GM21529 (cell line): ENCODE measurements around the gene FAM171A1.

ENCODE experiments used
- ATAC-seq: cut with Tn5 transposase; IDR thresholded peaks from one replicate; pipeline ENCODE4 v1.9.1; 2021; ENCODE audit not compliant: unreplicated experiment

The FAM171A1 gene

DNA sequence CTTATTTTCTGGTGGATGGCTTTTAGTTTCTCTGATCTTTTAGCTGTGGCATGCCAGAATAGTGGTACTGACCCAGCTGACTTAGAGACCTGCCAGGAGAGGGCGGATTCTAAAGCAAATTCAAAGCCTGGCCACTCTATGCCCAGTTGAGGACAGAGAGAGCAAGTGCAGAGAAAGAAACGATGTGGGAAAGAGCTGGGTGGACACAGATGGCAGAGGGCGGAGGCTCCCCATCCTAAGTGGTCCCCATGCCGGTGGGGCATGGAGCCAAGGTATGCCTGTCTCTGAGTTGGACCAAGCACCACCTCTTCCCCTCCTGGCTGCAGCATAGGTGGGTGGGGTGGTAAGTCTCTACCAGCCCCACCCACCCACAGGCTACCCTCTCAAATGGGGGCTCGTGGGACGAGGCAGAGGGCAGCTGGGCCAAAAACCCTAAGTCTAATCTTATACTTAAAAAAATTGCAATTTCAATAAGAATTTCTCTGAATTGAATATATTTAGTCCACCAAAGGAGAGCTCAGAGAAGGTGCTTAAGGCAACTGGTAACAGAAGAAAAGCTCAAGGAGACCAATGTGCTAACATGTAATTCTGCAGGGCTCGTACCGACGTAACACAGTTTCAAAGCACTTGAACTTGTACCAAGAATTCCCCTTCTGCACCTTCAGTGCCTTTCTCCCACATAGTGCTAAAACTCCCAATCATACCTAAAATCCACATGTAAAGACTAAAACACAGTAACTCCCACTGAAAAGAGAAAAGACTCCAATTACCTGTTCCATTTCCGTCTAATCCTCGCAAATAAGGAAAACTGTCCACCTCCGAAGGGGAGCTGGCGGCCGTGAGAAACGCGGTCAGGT lies 116.9 kb downstream of the FAM171A1 start:
- no peak for ATAC-seq

GRCh38 chr10:15252396-15252795 lies 118.7 kb downstream of the FAM171A1 start:
- no peak for ATAC-seq

DNA sequence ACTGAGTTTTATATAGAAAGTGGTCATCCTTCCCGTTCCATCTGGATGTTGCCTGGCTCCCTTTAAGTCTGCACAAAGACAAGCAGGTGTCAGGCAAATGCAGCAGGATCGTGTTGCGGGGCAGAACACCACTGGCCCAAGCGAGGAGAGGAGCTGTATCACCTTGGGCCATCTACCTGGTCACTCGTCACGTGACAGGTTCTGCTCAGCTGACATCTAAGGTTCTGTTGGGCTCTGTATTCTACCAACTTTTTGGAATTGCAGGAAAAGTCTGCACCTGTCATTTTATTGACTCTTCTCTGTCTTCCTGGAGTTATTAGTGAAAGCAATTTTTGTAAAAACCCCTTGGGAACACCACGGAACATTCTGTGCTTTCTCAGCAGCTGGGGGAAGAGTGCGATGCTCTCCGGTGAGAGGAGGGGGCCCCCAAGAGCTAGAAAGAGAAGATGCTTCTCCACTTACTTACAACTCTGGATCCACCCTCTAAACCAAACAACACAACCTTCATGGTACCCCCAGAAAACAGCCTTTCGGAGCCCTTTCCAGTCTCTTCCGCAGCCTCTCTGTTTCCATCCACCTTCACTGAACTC lies 119.2 kb downstream of the FAM171A1 start:
- ATAC-seq, result no peak

- no peak for ATAC-seq
These were observed 125.6 kb downstream of the FAM171A1 start for GRCh38 chr10:15245530-15245929.

DNA sequence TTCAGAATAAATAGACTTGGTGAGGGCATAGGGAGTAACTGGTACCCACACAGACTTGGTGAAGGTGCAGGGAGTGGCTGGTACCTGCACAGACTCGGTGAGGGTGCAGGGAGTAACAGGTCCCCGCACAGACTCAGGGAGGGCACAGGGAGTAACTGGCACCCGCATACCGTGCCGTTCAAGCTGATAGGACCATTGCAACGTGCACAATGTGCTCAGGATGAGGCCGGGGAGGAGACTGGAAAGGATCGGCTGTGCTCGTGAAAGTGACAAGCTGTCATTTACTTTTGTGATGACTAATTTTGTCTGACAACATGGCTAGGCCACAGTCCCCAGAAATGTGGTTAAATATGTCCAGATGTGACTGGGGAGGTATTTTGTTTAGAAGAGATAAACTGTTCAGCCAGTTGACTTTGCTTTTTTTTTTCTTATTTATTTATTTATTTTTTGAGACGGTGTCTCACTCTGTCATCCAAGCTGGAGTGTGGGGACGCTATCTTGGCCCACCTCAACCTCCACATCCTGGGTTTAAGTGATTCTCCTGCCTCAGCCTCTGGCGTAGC lies 126.4 kb downstream of the FAM171A1 start:
- no peak for ATAC-seq

DNA sequence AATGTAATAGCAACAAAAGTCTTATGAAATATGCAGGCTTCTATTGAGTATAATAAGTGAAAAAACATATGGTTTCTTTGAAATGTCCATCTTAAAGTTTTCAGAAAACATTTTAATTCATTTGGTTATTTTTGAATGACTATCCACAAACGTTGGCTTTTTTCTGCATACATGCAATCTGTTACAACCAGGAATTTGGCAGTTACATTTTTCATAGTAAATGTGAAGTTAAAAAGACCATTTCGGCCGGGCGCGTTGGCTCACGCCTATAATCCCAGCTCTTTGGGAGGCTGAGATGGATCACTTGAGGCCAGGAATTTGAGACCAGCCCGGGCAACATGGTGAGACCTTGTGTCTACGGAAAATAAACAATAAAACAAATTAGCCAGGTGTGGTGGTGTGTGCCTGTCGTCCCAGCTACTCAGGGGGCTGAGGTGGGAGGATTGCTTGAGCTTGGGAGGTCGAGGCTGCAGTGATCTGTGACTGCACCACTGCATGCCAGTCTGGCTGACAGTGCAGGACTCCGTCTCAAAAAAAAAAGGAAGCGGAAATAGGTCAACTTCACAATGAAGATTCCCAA lies 128.7 kb downstream of the FAM171A1 start:
- ATAC-seq, result no peak

DNA sequence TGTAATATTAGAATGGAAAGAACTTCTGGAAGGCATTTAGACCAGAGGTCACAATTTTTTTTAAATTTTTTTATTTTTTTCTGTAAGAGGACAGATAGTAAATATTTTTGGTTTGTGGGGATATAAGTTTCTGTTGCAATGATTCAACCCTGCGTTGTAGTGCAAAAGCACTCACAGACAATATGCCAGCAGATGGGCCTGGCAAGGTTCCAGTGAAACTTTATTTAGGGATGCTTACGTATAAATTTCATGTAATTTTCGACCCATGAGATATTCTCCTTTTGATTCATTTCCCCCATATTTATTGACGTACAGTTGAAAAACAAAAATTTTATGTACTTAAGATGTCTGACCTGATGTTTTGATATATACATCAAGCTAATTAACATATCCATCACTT lies 129.8 kb downstream of the FAM171A1 start:
- ATAC-seq, result no peak

- ATAC-seq, result no peak
These were observed 132.3 kb downstream of the FAM171A1 start for GRCh38 chr10:15238555-15239335.

GRCh38 chr10:15237351-15237750 lies 133.7 kb downstream of the FAM171A1 start:
- no peak for ATAC-seq

DNA sequence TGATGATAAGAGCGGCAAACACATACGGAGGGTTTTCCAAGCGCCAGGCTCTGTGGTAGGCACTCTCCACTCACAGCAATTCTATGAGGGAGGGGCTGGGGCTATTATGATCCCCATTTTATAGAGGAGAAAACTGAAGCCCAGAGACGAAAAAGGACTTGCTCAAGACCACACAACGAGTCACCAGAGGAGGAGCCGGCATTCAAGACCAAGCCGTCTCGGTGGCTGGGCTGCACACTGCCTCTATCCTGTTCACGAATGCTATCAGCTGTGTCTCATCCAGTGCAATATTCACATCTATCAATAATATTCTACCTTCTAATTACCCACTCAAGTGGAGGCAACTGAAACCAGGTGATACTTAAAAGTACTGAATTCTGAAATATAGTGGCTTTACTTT lies 134.7 kb downstream of the FAM171A1 start:
- no peak for ATAC-seq

DNA sequence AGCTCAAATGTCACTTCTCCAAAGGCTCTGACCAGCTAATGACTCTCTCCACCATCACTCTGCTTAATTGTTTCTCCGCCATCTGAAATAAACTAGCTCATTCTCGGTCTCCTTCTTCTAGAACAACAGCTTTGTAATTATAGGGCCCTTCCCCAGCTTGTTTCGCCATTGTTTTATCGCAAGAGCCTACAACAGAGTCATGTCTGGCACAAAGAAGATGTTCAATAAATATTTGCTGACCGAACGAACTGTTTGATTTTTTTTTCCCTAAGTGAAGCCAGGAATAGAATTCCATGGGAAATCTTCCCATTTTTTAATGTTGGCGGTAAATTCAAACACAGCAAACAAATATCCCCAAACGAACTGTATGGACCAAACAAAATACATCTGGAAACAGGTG lies 138.8 kb downstream of the FAM171A1 start:
- no peak for ATAC-seq

DNA sequence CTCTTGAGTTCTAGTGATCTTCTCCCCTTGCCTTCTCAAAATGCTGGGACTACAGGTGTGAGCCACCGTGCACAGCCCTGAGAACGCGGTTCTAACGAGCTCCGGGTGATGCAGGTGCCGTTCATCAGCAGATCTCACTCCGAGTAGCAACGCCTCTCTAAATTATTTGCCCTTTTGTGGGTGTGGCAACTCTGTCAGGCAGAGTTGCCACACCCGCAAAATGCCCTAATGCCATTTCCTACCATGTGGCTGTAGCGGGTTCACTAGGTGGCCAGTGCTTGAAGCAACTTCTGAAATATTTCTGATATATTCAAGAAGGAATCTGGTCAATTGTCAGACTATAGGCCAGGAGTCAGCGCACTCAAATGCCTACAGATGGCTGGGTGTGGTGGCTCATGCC lies 139.7 kb downstream of the FAM171A1 start:
- no peak for ATAC-seq

- ATAC-seq, result no peak
These were observed 140.8 kb downstream of the FAM171A1 start for GRCh38 chr10:15230257-15230656.

GRCh38 chr10:15229268-15229667 lies 141.8 kb downstream of the FAM171A1 start:
- no peak for ATAC-seq

- no peak for ATAC-seq
These were observed 142.7 kb downstream of the FAM171A1 start for GRCh38 chr10:15228426-15228825.

- no peak for ATAC-seq
These were observed 143.3 kb downstream of the FAM171A1 start for GRCh38 chr10:15227611-15228372.

GRCh38 chr10:15225511-15225910 lies 145.6 kb downstream of the FAM171A1 start:
- ATAC-seq, result no peak

GRCh38 chr10:15224948-15225347 lies 146.1 kb downstream of the FAM171A1 start:
- ATAC-seq, result no peak

GRCh38 chr10:15223174-15223573 lies 147.9 kb downstream of the FAM171A1 start:
- no peak for ATAC-seq

DNA sequence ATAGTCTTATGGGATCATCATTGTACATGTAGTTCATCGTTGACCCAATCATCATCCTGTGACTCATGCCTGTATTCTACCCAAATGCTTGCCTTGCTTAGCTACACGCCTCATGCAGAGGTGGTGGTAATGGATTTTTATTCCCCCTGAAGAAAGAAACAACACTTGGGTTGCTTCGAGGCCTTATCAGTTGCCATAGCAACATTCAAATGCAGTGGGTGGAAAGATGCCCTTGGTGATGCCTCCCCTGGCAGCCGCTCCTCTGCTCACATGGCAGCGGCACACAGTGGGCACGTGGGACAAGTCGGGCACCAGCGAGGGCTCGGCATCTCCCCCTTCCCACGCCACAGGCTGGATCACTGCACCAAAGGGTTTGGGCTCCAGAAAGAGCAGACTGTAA lies 148.6 kb downstream of the FAM171A1 start:
- ATAC-seq, result no peak
